Dermis microvascular lymphatic vessel endothelial cell (primary cell): ENCODE data around the gene SLC29A3. TPM values are rescaled to one million over a fixed set of nuclear protein-coding genes. Genes with fewer than 3 reads are reported as not detected.

Source experiments
- DNase-seq, 2 donors: peaks; one replicate each; pipeline versions ENCODE4 v3.0.0 to v3.0.0-alpha.2; 2010; ENCODE audit warnings: low read depth in 2 of 2
- total RNA-seq: library from RNA; depleted of rRNA; stranded (reverse); fragments of >200 nt; gene quantifications from 2 replicates; pipeline ENCODE4 v1.2.1, GENCODE V29; 2014

The SLC29A3 gene
- total RNA-seq, 1 donor from 2014 or later = 1.8 TPM

DNA sequence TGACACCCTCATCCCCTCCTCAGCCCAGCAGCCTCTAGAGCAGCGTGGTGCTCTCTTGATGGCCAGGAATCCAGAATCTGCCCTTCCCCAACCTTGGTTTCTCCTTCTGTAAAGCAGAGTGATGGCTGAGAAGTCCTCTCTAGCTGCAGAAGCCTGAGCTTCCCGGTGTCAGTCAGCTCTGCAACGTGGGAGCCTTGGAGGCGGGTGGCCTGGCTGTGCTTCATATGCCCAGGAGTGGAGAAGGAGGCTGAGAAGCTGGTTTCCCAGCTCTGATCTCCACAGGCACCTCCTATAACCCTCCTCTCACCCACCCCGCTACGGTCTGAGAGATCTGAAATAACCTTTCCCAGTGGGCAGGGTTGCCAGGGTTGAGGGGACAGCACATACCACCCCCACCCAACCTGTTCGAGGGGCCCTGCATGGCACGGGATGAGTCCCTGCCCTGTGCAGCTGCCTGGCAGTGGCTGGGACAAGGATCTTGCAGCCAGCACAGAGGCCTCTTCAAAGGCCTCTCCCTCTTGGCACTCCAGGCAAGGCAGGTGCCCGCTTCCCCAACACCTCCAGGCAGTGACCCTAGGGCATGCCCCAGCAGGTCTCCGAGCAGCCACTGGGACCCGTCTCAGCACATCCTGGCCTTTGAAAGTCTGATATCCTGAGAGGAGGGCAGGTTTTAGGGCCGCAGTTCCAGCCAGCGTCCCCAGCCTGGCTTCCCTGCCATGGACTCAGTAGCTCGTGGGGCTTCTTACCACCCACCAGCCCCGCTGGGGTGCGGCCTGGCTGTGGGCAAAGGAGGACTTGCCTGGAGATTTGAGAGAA, 18.3 kb upstream of the SLC29A3 start:
- DNase-seq = no peak

- no peak for DNase-seq
Observed at GRCh38 chr10:71301371-71301916, 17.6 kb upstream of the SLC29A3 start.

- DNase-seq = no peak
Observed at GRCh38 chr10:71302451-71302850, 16.6 kb upstream of the SLC29A3 start.

- DNase-seq = peak; percentile 50 to 70
Observed at GRCh38 chr10:71302874-71303568, 16.0 kb upstream of the SLC29A3 start.

- DNase-seq = no peak
Observed at GRCh38 chr10:71303569-71303907, 15.5 kb upstream of the SLC29A3 start.

- DNase-seq = no peak
Observed at GRCh38 chr10:71304914-71305313, 14.1 kb upstream of the SLC29A3 start.

- no peak for DNase-seq
Observed at GRCh38 chr10:71306979-71307378, 12.1 kb upstream of the SLC29A3 start.

DNA sequence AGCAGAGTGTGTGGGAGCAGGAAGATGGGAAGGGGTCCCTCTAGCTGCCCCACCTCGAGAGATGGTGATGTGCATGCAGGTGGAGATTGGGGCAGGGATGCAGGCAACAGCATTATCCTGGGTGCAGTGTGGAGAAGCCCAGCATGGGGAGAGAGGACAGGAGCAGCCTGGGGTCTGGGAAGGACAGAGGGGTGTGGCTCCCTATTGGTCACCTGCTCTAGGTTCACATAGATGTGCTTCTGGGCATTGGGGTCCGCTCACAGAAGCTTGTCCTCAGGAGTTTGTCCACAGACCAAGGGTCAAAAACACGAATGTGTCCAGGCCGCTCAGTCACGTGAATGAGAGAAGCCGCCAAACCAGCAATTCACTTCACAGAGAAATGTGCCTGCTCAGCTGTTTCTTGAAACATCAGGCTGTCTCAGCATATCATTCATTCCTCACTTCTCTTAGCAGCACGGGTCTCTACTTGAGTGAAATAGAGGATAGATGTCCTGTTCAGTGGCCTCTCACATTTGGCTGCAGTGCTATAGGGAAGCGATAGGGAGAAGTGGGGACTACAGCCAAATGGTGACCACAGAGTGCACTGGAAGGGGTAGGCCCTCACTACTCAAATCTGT, 11.5 kb upstream of the SLC29A3 start:
- no peak for DNase-seq

- DNase-seq = no peak
Observed at GRCh38 chr10:71308244-71308643, 10.8 kb upstream of the SLC29A3 start.

DNA sequence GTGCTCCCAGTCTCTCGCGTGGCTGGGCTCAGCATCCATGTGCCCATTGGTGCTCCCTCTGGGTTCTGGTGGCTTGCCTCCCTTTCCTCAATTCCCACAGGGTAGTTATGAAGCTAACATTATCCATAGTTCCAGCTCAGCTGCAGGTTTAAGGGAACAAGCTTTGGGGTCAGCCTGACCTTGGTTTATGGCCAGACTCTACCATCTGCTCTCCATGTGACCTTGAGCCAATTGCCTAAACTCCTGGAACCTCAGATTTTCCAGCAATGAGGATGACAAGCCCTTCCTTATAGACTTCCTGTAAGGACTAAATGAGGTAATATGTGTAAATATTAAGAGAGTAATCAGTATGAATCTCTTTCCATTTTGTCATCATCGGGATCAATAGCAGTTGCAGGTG, 10.1 kb upstream of the SLC29A3 start:
- DNase-seq = no peak

DNA sequence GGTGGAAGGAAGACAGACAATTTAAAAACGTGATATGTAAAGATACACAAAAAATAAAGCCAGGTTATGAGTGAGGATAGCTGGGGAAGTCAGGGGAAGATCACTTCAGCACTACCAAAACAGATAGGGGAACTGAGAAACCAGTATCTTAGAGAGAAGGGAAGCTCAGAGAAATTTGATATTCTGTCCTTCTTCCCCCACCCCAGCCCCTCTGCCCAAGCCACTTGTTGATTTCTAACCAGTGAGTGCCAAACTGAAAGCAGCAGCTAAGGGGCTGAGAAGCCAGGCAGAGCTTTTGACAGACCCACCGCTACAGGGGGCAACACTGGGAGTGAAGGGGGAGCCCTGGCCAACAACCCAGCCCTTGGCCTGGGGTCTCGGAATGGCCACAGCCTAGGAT, 9.1 kb upstream of the SLC29A3 start:
- no peak for DNase-seq

DNA sequence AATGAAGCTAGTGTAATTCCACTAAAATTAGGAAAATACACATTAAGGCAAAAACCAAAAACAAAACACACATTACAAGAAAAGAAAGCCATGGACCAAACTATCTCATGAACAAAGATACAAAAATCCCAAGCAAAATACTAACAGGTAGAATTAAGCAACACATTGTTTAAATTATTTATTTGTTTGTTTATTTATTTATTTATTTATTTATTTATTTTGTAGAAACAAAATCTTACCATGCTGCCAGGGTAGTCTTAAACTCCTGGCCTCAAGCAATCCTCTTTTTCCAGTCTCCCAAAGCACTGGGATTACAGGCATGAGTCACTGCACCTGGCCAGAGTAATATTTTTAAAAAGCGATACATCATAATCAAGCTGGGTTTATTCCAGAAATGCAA, 6.8 kb upstream of the SLC29A3 start:
- no peak for DNase-seq

GRCh38 chr10:71312811-71313789, 6.0 kb upstream of the SLC29A3 start:
- DNase-seq = no peak

- peak in 1 of 2 donors; percentile 48 for DNase-seq
Observed at GRCh38 chr10:71314028-71314693, 4.9 kb upstream of the SLC29A3 start.

- no peak for DNase-seq
Observed at GRCh38 chr10:71314694-71315225, 4.3 kb upstream of the SLC29A3 start.

GRCh38 chr10:71316056-71316785, 2.8 kb upstream of the SLC29A3 start:
- no peak for DNase-seq

DNA sequence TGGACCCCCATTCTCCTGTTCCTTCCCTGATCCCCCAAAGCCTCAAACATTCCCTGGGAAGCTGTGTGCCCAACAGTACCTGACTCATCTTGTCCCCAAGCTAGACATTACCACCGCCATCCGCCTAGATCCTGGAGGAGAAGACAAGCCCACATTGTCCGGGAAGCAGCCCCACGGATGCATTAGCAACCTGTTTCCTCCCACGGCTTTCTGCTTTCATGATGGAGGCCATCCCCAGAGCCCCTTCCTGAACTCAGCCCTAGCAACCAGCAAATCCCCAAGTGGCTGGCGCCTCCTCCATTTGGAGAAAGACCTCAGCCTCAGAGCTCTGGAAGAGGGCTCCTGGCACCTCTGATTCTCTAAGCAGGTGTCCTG, 2.3 kb upstream of the SLC29A3 start:
- DNase-seq = no peak

- DNase-seq = no peak
Observed at GRCh38 chr10:71317739-71318138, 1.3 kb upstream of the SLC29A3 start.

DNA sequence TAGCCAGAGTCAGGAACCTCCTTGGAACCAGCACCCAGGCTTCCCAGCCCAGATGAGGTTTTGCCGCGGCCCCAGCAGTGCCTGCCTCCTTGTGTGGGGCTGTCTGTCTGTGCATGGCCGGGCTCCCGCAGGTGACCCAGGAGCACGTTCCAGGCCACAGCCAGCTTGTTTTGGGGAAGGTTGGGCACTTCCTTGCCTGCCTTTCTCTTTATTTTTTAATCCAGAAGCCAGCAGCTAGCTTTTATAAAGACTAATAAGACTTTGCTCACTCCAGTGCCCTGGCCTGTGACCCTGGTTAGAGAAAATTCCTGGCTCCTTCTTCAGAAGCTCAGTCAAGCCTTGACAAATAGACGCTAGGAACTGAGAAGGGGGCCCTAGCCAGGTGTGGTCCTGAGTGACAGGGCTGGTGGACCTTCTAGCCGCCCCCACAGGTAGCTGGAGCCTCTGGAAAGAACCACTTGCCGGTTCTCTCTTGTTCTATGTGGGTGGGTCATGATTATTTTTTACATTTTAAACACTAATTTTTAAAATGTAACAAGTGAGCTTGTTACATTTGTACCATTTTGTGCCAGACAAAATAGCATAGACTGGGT, 837 bp downstream of the SLC29A3 start:
- DNase-seq = no peak
